Measurements from ENCODE around the gene MAP1S.

Gene MAP1S

GRCh38 chr19:17688853-17689595 lies 30.3 kb upstream of the MAP1S start:
- DNase-seq = no peak

DNA sequence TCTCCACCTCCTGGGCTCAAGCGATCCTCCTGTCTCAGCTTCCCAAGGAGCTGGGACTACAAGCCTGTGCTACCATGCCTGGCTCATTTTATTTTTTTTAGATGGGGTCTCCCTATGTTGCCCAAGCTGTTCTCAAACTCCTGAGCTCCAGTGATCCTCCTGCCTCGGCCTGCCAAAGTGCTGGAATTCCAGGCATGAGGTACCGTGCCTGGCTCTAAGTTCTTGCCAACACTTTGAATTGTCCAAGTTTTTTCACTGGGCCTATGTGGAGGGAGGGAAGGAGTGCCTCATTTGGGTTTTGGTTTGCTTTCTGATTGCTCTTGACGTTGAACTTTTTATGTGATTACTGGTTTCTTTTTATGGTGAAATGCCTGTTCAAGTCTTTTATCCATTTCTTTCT lies 26.7 kb upstream of the MAP1S start:
- no peak for DNase-seq

GRCh38 chr19:17695198-17695597 lies 24.1 kb upstream of the MAP1S start:
- DNase-seq = no peak

- peak; percentile 44 for DNase-seq
Measured at GRCh38 chr19:17703824-17704463, 15.3 kb upstream of the MAP1S start.

DNA sequence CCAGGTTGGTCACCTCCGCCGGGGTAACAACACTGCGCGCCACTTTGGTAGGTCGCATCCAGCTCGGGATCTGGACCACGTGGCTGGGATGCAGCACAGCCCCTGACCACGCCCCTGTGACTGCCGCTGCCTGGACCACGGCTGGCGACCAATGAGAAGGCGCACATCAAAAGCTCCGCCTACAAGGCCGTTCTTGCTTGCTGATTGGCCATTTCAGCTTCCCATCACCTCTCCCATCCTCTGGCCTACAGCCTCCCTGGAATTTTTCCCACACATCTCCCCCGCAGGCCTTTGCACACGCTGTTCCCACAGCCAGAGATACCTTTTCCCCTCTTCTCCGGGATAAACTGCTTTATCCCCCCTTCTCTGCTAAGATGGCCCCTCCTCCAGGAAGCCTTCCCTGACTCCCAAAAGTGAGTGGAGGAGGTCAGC lies 12.5 kb upstream of the MAP1S start:
- no peak for DNase-seq

GRCh38 chr19:17711851-17712250 lies 7.4 kb upstream of the MAP1S start:
- DNase-seq = no peak

GRCh38 chr19:17716309-17716929 lies 2.9 kb upstream of the MAP1S start:
- no peak for DNase-seq

GRCh38 chr19:17718550-17718946 lies 732 bp upstream of the MAP1S start:
- no peak for DNase-seq

- DNase-seq = no peak
Measured at GRCh38 chr19:17719730-17720400, 585 bp downstream of the MAP1S start.

- DNase-seq = no peak
Measured at GRCh38 chr19:17720440-17720839, 1.2 kb downstream of the MAP1S start.

DNA sequence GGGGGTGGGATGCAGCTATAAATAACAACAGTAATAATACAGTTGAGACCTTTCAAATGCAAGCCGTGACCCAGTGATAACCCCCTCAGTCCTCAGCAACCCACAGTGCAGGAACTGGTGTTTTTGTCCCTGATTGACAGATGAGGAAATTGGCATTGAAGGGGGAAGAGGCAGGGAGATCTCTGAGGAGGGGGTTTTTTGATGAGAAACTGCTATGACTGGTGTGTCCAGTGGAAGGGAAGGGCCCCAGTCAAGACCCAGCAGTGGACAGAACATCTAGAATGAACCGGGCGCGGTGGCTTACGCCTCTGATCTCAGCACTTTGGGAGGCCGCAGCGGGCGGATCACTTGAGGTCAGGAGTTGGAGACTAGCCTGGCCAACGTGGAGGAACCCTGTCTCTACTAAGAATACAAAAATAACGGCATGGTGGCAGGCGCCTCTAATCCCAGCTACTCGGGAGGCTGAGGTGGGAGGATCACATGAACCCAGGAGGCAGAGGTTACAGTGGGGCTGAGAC lies 1.9 kb downstream of the MAP1S start:
- no peak for DNase-seq

DNA sequence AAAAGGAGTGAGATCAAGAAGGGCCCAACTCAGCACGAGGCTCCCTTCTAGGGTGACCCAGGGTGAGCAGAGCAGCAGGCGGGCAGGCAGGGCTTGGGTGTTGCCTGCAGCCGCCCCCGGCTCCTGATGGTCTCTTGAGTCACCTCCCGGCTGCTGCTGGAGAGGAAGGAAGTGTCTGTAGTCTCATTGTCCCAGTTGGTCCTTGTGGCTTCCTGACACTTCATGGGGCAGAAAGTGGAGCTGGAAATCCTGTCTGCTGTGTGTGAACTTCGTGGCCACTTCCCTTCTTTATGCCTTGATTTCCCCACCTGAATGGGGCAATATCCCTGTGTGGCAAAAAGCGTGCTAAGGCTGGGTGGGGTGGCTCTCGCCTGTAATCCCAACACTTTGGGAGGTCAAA lies 2.5 kb downstream of the MAP1S start:
- DNase-seq = no peak

GRCh38 chr19:17722655-17723240 lies 3.5 kb downstream of the MAP1S start:
- DNase-seq = no peak

DNA sequence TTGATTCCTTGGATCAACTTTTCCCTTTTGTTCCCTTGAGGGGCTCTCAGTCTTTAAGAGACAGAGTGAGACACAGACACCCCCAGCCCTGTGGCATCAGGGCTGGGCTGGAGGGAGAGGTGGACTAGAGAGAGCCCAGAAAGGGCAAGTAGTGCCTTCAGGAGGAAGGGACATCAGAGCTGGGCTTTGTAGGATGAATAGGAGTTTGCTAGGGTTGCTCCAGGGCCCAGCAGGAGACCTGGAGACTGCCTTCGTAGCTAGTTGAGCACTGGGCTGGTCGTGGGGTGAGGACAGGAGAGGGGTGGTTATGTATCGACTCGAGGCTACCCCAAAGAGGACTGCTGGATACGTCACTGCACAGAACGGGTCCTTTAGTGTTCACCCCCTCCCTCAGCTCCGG lies 5.4 kb downstream of the MAP1S start:
- no peak for DNase-seq

GRCh38 chr19:17725422-17726078 lies 6.3 kb downstream of the MAP1S start:
- no peak for DNase-seq

GRCh38 chr19:17726136-17726741 lies 7.0 kb downstream of the MAP1S start:
- DNase-seq = no peak

DNA sequence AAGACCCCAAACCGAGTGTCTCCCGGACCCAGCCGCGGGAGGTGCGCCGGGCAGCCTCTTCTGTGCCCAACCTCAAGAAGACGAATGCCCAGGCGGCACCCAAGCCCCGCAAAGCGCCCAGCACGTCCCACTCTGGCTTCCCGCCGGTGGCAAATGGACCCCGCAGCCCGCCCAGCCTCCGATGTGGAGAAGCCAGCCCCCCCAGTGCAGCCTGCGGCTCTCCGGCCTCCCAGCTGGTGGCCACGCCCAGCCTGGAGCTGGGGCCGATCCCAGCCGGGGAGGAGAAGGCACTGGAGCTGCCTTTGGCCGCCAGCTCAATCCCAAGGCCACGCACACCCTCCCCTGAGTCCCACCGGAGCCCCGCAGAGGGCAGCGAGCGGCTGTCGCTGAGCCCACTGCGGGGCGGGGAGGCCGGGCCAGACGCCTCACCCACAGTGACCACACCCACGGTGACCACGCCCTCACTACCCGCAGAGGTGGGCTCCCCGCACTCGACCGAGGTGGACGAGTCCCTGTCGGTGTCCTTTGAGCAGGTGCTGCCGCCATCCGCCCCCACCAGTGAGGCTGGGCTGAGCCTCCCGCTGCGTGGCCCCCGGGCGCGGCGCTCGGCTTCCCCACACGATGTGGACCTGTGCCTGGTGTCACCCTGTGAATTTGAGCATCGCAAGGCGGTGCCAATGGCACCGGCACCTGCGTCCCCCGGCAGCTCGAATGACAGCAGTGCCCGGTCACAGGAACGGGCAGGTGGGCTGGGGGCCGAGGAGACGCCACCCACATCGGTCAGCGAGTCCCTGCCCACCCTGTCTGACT lies 7.9 kb downstream of the MAP1S start:
- no peak for DNase-seq

GRCh38 chr19:17727843-17728242 lies 8.6 kb downstream of the MAP1S start:
- DNase-seq = no peak

DNA sequence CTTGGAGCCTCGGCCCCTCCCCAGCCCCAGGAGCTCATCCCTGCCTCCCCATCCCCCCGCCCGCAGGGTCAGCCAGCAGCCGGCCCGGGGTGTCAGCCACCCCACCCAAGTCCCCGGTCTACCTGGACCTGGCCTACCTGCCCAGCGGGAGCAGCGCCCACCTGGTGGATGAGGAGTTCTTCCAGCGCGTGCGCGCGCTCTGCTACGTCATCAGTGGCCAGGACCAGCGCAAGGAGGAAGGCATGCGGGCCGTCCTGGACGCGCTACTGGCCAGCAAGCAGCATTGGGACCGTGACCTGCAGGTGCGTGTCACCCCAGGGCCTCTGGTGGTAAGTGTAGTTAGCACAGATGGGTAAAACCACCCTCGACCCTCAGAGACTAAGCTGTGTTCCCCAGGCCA lies 13.8 kb downstream of the MAP1S start:
- no peak for DNase-seq

- DNase-seq = no peak
Measured at GRCh38 chr19:17734146-17734545, 14.9 kb downstream of the MAP1S start.

DNA sequence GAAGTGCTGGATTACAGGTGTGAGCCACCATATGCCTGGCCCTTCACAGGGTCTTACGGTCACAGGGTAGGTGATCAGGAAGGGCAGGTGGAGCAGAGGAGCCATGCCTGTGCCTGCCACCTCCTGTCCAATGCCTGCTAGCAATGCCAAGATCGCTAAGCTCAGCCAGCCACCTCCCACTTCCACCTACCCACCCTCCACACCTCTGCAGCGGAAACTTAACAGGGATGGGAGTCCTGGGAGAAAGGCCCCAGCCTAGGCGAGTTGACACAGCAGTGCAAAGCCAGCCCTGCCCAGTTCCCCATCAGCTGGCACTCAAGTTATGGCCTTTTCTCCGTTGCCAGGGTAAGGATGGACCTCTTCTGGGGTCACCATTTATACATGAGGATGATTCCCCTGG lies 16.1 kb downstream of the MAP1S start:
- no peak for DNase-seq
